HCT116 (cell line): ENCODE measurements around the gene APP. TPM values are rescaled to one million over a fixed set of nuclear protein-coding genes. Genes with fewer than 3 reads are reported as not detected.

Experiments used
- ATAC-seq: fragments of 200-7000 bp; cut with Tn5 transposase; 2 replicates; pipeline ENCODE4 v1.9.1; 2020; ENCODE audit warnings: mild to moderate bottlenecking, moderate library complexity
- BruUV-seq: library from RNA; stranded (reverse); fragments of 400-500 nt; replicated peaks from 2 replicates; lab custom pipeline; 2021; lab: Mats Ljungman, UMichigan
- CTCF ChIA-PET: fragments of 300-600 bp; sonication (Branson Sonifier 250); formaldehyde crosslinking; loops from one replicate; lab custom pipeline; 2021; ENCODE audit warnings: antibody characterized with exemption; lab: Charles Lee
- POLR2A ChIA-PET: fragments of 300-600, 350-600 bp; sonication (Branson Sonifier 250); formaldehyde crosslinking; loops from one replicate; lab custom pipeline; 2021; ENCODE audit warnings: antibody characterized with exemption; lab: Charles Lee
- RAD21 ChIA-PET, 2 experiments: fragments of 300-600 bp; sonication (Branson Sonifier 250); formaldehyde crosslinking; loops; one replicate each; lab custom pipeline; 2023; ENCODE audit warnings: low total read pairs in 2 of 2; ENCODE audit not compliant: uncharacterized antibody in 2 of 2, unreplicated experiment in 2 of 2, low non-redundant PET in 1 of 2; lab: Charles Lee
- DNase-seq: peaks from one replicate; pipeline ENCODE4 v3.0.0-alpha.2; 2010; ENCODE audit warnings: low read depth, low spot score
- H2AFZ ChIP-seq: fragments of 200-600 bp; shearing (Covaris generic), sonication (generic); 2 replicates; pipeline ENCODE4 v1.6.1; 2017; ENCODE audit warnings: low read depth, mixed run types, mixed read lengths, antibody characterized with exemption, low read length; ENCODE audit not compliant: poor library complexity, severe bottlenecking
- H3K27ac ChIP-seq: 2 replicates; pipeline ENCODE4 v1.5.1; 2012; ENCODE audit warnings: low read depth, low read length
- H3K27me3 ChIP-seq: fragments of 200-600 bp; sonication (generic); 2 replicates; pipeline ENCODE4 v1.6.1; 2016; ENCODE audit warnings: mixed run types, low read length, mixed read lengths; ENCODE audit not compliant: insufficient read depth
- H3K36me3 ChIP-seq, 2 experiments: fragments of 200-500 bp in 1 of 2; fragments of 200-600 bp in 1 of 2; sonication (Bioruptor generic) in 1 of 2; sonication (generic) in 1 of 2; 2 replicates each; pipeline versions ENCODE4 v1.5.1 to v1.6.1; 2014 to 2016; ENCODE audit warnings: low read length in 2 of 2, inconsistent platforms in 1 of 2, mixed read lengths in 1 of 2, mixed run types in 1 of 2; ENCODE audit not compliant: insufficient read depth in 2 of 2, control insufficient read depth in 1 of 2
- H3K4me1 ChIP-seq, 2 experiments: fragments of 200-600 bp in 1 of 2; sonication (generic) in 1 of 2; 2 replicates each; pipeline versions ENCODE4 v1.5.1 to v1.6.1; 2012 to 2017; ENCODE audit warnings: low read length in 2 of 2, inconsistent platforms in 1 of 2, mild to moderate bottlenecking in 1 of 2, mixed read lengths in 1 of 2, mixed run types in 1 of 2, moderate library complexity in 1 of 2; ENCODE audit not compliant: insufficient read depth in 2 of 2, control insufficient read depth in 1 of 2
- H3K4me2 ChIP-seq: fragments of 200-600 bp; sonication (generic); 2 replicates; pipeline ENCODE4 v1.6.1; 2017; ENCODE audit warnings: mixed run types, low read length, mixed read lengths
- H3K4me3 ChIP-seq, 2 experiments: fragments of 200-600 bp in 1 of 2; sonication (generic) in 1 of 2; replicated peaks in 1 of 2; 2 replicates each; pipeline ENCODE4 v1.5.1; 2011 to 2016; ENCODE audit warnings: low read length in 2 of 2, control low read depth in 1 of 2, low read depth in 1 of 2, mild to moderate bottlenecking in 1 of 2, mixed read lengths in 1 of 2, mixed run types in 1 of 2
- H3K79me2 ChIP-seq: fragments of 200-600 bp; sonication (generic); 2 replicates; pipeline ENCODE4 v1.6.1; 2017; ENCODE audit warnings: mild to moderate bottlenecking, mixed run types, low read length, moderate library complexity, mixed read lengths; ENCODE audit not compliant: insufficient read depth
- H3K9ac ChIP-seq: fragments of 200-600 bp; sonication (generic); 2 replicates; pipeline ENCODE4 v1.6.1; 2016; ENCODE audit warnings: low read length, mixed read lengths
- H3K9me2 ChIP-seq: fragments of 200-600 bp; sonication (generic), shearing (Covaris generic); 2 replicates; pipeline ENCODE4 v1.6.1; 2017; ENCODE audit warnings: mixed run types, mild to moderate bottlenecking, moderate library complexity; ENCODE audit not compliant: insufficient read depth
- H3K9me3 ChIP-seq, 2 experiments: fragments of 200-500 bp in 1 of 2; fragments of 200-600 bp in 1 of 2; sonication (Bioruptor generic) in 1 of 2; sonication (generic) in 1 of 2; 2 replicates each; pipeline ENCODE4 v1.6.1; 2014 to 2017; ENCODE audit warnings: low read length in 2 of 2, mixed read lengths in 2 of 2, inconsistent platforms in 1 of 2, low read depth in 1 of 2, mild to moderate bottlenecking in 1 of 2, mixed run types in 1 of 2, moderate library complexity in 1 of 2; ENCODE audit not compliant: control insufficient read depth in 1 of 2, insufficient read depth in 1 of 2
- H4K20me1 ChIP-seq: fragments of 200-600 bp; sonication (generic), shearing (Covaris generic); 2 replicates; pipeline ENCODE4 v1.6.1; 2017; ENCODE audit warnings: mixed run types, mild to moderate bottlenecking, moderate library complexity; ENCODE audit not compliant: insufficient read depth
- CBX3 ChIP-seq: IDR thresholded peaks from 2 replicates; pipeline ENCODE4 v1.6.1; 2012; ENCODE audit warnings: low read depth
- EGR1 ChIP-seq: IDR thresholded peaks from 2 replicates; pipeline ENCODE4 v1.6.1; 2012; ENCODE audit warnings: low read depth
- ELF1 ChIP-seq: IDR thresholded peaks from 2 replicates; pipeline ENCODE4 v1.6.1; 2012; ENCODE audit warnings: low read depth, borderline replicate concordance
- FOSL1 ChIP-seq: IDR thresholded peaks from 2 replicates; pipeline ENCODE4 v1.6.1; 2012; ENCODE audit warnings: low read depth
- JUND ChIP-seq: IDR thresholded peaks from 2 replicates; pipeline ENCODE4 v1.6.1; 2012
- POLR2AphosphoS5 ChIP-seq: IDR thresholded peaks from 2 replicates; pipeline ENCODE4 v1.6.1; 2011; ENCODE audit warnings: mild to moderate bottlenecking, low read depth, low read length, moderate library complexity
- SP1 ChIP-seq: IDR thresholded peaks from 2 replicates; pipeline ENCODE4 v1.6.1; 2012; ENCODE audit warnings: low read depth
- TCF7L2 ChIP-seq: IDR thresholded peaks from 2 replicates; pipeline ENCODE4 v1.7.0; 2011; ENCODE audit warnings: borderline replicate concordance, inconsistent platforms; ENCODE audit not compliant: insufficient read depth, insufficient read length; ENCODE audit errors: extremely low read depth
- YY1 ChIP-seq: IDR thresholded peaks from 2 replicates; pipeline ENCODE4 v1.6.1; 2011; ENCODE audit warnings: low read length, low read depth, moderate library complexity, mild to moderate bottlenecking; ENCODE audit not compliant: insufficient replicate concordance; ENCODE audit errors: extremely low read depth
- ZFX ChIP-seq: fragments of 450-650 bp; IDR thresholded peaks from 2 replicates; pipeline ENCODE4 v1.6.1; 2017
- intact Hi-C: fragments of 100-400 bp; cut with micrococcal nuclease; formaldehyde crosslinking; loops from 2 replicates; pipeline ENCODE4 v1.10.0; 2022
- total RNA-seq: library from RNA; stranded (reverse); gene quantifications from one replicate; pipeline ENCODE4 v1.2.1, GENCODE V29; 2021; ENCODE audit not compliant: unreplicated experiment
- TF ChIP-seq, protein P1 (sequence below): IDR thresholded peaks from 2 replicates; pipeline ENCODE4 v1.6.1; 2012
- TF ChIP-seq, protein P2 (sequence below): IDR thresholded peaks from 2 replicates; pipeline ENCODE4 v1.6.1; 2011; ENCODE audit warnings: mild to moderate bottlenecking, low read length, moderate library complexity; ENCODE audit not compliant: insufficient replicate concordance; ENCODE audit errors: extremely low read depth

Gene APP
- total RNA-seq, 1 experiment from 2014 or later = 267 TPM

DNA sequence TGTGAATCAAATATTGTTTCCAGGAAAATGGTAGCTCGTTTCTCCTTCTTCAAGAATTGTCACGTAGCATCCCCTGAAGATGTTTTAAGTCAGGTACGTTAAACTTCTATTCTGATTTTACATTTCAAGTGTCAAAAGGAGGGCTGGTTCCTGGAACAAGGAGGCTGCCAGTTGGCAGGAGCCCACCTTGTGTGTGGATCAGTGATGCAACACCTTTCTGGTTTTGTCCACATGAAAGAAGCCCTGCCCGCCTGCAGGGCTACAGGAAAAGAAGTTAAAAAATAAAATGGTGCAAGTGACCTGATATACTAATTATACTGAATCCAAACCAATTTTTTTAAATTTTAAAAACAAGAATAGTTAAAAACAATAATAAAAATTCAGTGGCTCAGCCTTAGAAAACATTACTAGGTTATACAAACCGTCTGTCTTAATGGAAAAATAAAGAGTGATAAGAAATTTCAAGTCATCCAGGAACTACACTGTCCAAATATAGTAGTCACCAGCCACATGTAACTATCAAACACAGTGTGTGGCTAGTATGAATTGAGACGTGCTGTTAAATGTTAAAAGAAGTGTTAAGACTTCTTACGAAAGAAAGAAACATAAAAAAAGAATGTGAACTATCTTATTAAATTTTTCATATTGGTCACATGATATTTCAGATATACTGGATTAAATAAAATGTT, 123.1 kb downstream of the APP start:
- peaks cover 6 to 9% of the 10 kb centered on the region in 2 experiments; a peak in 3 of 4 replicates for H3K36me3 ChIP-seq
- H4K20me1 ChIP-seq = peaks cover 4% of the 10 kb centered on the region; the same call in 1 of the 2 replicates
- H3K9ac ChIP-seq = no peak overlapping the region
- RAD21 ChIA-PET = no interaction called here
- ATAC-seq = no peak
- H3K4me3 ChIP-seq = no peak overlapping the region
- TF ChIP-seq, protein P1, sequence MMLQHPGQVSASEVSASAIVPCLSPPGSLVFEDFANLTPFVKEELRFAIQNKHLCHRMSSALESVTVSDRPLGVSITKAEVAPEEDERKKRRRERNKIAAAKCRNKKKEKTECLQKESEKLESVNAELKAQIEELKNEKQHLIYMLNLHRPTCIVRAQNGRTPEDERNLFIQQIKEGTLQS = no peak
- no peak for TF ChIP-seq CBX3
- TF ChIP-seq SP1 = no peak
- TF ChIP-seq ZFX = no peak
- no peak for TF ChIP-seq FOSL1
- TF ChIP-seq YY1 = no peak
- TF ChIP-seq, protein P2, sequence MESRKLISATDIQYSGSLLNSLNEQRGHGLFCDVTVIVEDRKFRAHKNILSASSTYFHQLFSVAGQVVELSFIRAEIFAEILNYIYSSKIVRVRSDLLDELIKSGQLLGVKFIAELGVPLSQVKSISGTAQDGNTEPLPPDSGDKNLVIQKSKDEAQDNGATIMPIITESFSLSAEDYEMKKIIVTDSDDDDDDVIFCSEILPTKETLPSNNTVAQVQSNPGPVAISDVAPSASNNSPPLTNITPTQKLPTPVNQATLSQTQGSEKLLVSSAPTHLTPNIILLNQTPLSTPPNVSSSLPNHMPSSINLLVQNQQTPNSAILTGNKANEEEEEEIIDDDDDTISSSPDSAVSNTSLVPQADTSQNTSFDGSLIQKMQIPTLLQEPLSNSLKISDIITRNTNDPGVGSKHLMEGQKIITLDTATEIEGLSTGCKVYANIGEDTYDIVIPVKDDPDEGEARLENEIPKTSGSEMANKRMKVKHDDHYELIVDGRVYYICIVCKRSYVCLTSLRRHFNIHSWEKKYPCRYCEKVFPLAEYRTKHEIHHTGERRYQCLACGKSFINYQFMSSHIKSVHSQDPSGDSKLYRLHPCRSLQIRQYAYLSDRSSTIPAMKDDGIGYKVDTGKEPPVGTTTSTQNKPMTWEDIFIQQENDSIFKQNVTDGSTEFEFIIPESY = no peak
- no peak for TF ChIP-seq POLR2AphosphoS5
- no peak for TF ChIP-seq JUND
- TF ChIP-seq EGR1 = no peak
- no peak for TF ChIP-seq ELF1
- TF ChIP-seq TCF7L2 = no peak
- H3K4me1 ChIP-seq = no peaks in the 10 kb centered on the region
- H3K4me2 ChIP-seq = no peak overlapping the region
- CTCF ChIA-PET = no interaction called here
- BruUV-seq = no TSS peak
- DNase-seq = no peak
- H2AFZ ChIP-seq = no peak overlapping the region
- intact Hi-C loops = no loop called here
- no peaks in the 10 kb centered on the region for H3K9me2 ChIP-seq
- no peaks in the 10 kb centered on the region for H3K9me3 ChIP-seq
- no peaks in the 10 kb centered on the region for H3K27me3 ChIP-seq
- POLR2A ChIA-PET = no interaction called here
- peaks cover 21% of the 10 kb centered on the region for H3K79me2 ChIP-seq
- no peak overlapping the region for H3K27ac ChIP-seq
